NCI-H345 (cell line): ENCODE results near the gene GPSM3.
"Not testable (repeated sequence)": the region's sequence is repeated elsewhere in the genome, so short reads cannot be mapped to it uniquely, and the experiment has no call there.

Source experiments
- DNase-seq: peaks from one replicate; lab custom pipeline; 2025; lab: John Stamatoyannopoulos, UW

The GPSM3 gene

DNA sequence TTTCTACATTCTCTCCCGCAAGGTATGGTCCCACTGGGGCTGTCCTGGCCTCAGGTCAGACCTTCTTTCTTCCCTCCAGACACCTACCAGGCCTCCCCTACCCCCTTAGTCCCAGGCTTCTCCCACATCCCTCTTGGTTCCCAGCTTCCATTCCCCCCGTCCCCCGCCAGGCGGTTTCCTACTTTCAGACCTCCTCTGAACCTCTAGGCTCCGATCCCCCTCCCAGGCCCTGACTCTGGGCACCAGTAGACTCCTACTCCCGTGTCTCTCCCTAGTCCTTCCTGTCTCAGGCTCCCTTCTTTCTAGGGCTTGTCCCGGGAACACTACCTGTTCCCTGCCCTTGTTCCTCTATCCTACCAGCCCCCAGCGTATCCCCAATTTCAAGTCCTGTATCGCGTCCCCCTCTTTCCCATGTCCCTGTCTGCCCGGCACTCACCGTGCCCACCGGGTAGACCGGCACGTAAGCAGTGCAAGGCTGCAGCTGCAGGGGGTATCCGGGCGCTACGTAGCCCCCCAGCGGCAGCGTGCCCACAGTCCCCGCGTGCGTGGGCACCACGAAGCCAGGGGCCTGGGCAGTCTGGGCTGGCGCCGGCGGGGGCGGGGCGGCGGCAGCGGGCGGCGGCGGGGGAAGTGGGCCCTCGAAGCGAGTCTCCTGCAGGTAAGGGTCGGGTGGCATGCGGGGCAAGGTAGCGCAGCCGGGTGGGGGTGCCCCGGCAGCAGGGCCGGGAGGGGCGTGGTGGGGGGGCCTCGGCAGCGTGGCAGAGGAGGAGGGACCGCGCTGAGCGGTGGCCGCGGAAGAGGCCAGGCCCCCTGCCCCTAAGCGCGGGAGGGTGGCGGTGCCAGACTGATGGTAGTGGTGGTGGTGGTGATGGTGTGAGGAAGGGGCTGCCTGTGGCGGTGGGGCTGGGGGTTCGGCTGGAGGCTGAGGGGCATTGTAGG lies 42.2 kb downstream of the GPSM3 start:
- DNase-seq, result no peak

- no peak for DNase-seq
Measured at GRCh38 chr6:32149092-32149755, 43.2 kb downstream of the GPSM3 start.

GRCh38 chr6:32148289-32149091 lies 44.0 kb downstream of the GPSM3 start:
- peak; percentile 5 for DNase-seq

- DNase-seq, result no peak
Measured at GRCh38 chr6:32147401-32148132, 44.9 kb downstream of the GPSM3 start.

DNA sequence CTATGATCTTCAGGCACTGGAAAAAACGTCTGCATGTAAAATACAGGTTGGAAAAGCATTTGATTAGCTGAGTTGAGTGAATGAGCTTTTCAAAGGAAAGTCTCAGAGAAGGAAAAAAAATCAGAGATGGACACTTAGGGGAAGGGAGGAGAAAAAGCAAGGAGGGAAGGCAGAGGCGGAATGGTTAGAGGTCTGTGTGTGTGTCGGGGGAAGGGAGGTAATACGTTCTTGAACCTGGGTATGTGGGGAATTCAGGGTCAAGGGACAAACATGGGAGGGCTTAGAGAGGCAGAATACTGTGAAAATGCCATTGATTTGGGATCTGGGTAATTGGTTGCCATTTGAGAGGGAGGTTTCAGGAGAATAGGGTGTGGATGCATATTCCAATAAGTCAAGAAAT lies 45.8 kb downstream of the GPSM3 start:
- no peak for DNase-seq

- no peak for DNase-seq
Measured at GRCh38 chr6:32146287-32146686, 46.2 kb downstream of the GPSM3 start.

GRCh38 chr6:32144238-32144637 lies 48.2 kb downstream of the GPSM3 start:
- not testable (repeated sequence) for DNase-seq
